Mesothelial cell of epicardium (in vitro differentiated cells): ENCODE measurements around the gene RHBG. TPM values are rescaled to one million over a fixed set of nuclear protein-coding genes. Genes with fewer than 3 reads are reported as not detected.

Experiments
- DNase-seq, 2 experiments: peaks; one replicate each; pipeline ENCODE4 v3.0.0; 2021; ENCODE audit warnings: low spot score in 2 of 2; ENCODE audit not compliant: unreplicated experiment in 2 of 2
- H3K27ac Mint-ChIP-seq: 2 replicates; pipeline ENCODE4 v1.8.0; 2021; ENCODE audit warnings: mixed read lengths
- H3K27me3 Mint-ChIP-seq: 2 replicates; pipeline ENCODE4 v1.8.0; 2021; ENCODE audit warnings: low read depth, mixed read lengths
- H3K36me3 Mint-ChIP-seq: 2 replicates; pipeline ENCODE4 v1.8.0; 2021; ENCODE audit warnings: mixed read lengths
- H3K4me1 Mint-ChIP-seq: 2 replicates; pipeline ENCODE4 v1.8.0; 2021; ENCODE audit warnings: mixed read lengths
- H3K4me3 Mint-ChIP-seq: 2 replicates; pipeline ENCODE4 v1.8.0; 2021; ENCODE audit warnings: mild to moderate bottlenecking, moderate library complexity, mixed read lengths
- H3K9me3 Mint-ChIP-seq: 2 replicates; pipeline ENCODE4 v1.8.0; 2021; ENCODE audit warnings: mixed read lengths
- total RNA-seq: library from RNA; stranded (reverse); gene quantifications from 3 replicates; pipeline ENCODE4 v1.2.1, GENCODE V29; 2021
- TF ChIP-seq, protein P1 (sequence below): fragments of 200-600 bp; sonication (generic); IDR thresholded peaks from one replicate; pipeline ENCODE4 v1.5.0; 2021; ENCODE audit warnings: antibody characterized with exemption; ENCODE audit not compliant: unreplicated experiment

The RHBG gene
- total RNA-seq, 1 donor from 2014 or later, result 0.92 TPM

DNA sequence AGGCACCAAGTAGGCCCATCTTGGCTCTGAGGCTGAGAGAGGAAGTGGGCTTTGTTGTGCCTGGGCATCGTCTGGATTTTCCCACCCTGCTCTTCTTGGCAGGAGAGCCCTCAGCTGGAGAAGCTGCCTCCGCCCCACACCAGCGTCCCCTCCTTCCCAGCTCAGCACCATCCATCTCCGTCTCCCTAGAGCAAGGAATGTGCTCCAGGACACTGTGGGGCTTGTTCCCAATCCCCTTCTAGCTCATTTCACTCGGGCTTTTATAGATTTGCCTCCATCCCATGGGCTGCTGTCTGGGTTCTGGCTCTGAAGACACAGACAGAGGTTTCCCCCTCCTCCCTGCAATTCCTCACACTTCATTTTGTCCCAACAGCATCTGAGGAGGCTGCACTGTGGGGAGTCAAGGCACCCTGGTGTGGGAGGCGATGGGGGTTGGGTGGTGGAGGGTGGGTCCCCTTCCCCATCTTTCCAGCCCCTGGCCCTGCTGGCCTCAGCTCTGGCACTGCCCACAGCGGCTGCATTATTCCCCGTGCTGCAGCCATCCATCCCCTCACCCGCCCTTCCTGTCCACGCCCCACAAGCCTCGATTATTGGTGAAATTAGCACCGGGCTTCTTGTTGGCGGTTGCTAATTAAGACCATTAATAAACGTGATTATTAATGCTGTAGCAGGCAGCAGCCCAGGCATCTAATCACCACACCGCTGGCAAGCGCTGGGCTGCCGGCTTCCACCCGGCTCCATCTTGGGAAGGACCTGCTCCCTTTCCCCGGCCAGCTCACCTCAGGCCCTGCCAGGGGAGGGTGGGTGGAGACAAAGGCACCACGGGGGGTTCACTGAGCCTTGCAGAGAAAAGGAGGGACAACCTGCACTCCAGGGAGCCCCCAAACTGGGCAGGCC is 21.7 kb downstream of the RHBG start:
- H3K27ac Mint-ChIP-seq, result no peak overlapping the region
- H3K36me3 Mint-ChIP-seq, result no peaks in the 10 kb centered on the region
- H3K4me3 Mint-ChIP-seq, result no peak overlapping the region
- H3K9me3 Mint-ChIP-seq, result no peaks in the 10 kb centered on the region
- TF ChIP-seq, protein P1, sequence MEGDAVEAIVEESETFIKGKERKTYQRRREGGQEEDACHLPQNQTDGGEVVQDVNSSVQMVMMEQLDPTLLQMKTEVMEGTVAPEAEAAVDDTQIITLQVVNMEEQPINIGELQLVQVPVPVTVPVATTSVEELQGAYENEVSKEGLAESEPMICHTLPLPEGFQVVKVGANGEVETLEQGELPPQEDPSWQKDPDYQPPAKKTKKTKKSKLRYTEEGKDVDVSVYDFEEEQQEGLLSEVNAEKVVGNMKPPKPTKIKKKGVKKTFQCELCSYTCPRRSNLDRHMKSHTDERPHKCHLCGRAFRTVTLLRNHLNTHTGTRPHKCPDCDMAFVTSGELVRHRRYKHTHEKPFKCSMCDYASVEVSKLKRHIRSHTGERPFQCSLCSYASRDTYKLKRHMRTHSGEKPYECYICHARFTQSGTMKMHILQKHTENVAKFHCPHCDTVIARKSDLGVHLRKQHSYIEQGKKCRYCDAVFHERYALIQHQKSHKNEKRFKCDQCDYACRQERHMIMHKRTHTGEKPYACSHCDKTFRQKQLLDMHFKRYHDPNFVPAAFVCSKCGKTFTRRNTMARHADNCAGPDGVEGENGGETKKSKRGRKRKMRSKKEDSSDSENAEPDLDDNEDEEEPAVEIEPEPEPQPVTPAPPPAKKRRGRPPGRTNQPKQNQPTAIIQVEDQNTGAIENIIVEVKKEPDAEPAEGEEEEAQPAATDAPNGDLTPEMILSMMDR, result no peak
- H3K27me3 Mint-ChIP-seq, result peaks cover 50% of the 10 kb centered on the region
- H3K4me1 Mint-ChIP-seq, result peaks cover 9% of the 10 kb centered on the region
- no peak for DNase-seq

DNA sequence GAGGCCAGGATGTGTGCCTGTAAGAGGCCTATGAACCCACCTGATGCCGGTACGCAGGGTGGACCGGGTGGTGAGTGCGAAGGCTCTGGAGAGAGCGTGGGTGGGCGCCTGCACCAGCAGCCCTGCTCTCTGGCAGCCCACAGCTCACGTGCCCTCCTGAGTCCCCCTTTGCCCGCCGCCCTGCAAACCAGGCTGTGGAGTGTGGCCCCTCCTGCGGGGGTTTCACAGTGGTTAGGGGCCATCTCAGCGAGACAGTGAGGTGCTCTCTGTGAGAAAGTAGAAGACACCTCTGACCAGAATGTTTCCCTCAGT is 22.3 kb downstream of the RHBG start:
- no peak overlapping the region for H3K4me3 Mint-ChIP-seq
- H3K4me1 Mint-ChIP-seq, result peaks cover 8% of the 10 kb centered on the region
- no peak overlapping the region for H3K27ac Mint-ChIP-seq
- TF ChIP-seq, protein P1, result no peak
- no peak for DNase-seq
- H3K9me3 Mint-ChIP-seq, result no peaks in the 10 kb centered on the region
- no peaks in the 10 kb centered on the region for H3K36me3 Mint-ChIP-seq
- peaks cover 44% of the 10 kb centered on the region for H3K27me3 Mint-ChIP-seq

DNA sequence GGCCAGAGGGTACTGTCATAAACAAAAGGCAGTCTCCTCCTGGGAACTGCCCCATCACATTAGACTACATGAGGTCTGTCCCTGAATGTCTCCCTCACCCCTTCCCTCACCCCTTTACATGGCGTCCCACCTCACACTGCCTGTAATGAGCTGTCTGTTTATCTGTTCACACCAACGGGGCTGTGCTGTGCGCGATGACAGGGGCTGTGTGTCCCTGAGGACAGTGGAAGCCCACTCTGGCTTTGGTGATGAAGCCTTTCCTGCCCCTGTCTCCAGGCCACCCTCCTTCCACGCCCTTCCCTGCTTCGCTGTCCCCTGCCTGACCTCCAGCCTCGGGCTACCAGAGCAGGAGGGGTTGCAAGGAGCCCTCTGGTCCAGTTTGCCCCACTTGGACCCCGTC is 22.7 kb downstream of the RHBG start:
- TF ChIP-seq, protein P1, result no peak
- no peak overlapping the region for H3K4me3 Mint-ChIP-seq
- peaks cover 41% of the 10 kb centered on the region for H3K27me3 Mint-ChIP-seq
- no peak for DNase-seq
- H3K36me3 Mint-ChIP-seq, result no peaks in the 10 kb centered on the region
- H3K9me3 Mint-ChIP-seq, result no peaks in the 10 kb centered on the region
- H3K4me1 Mint-ChIP-seq, result peaks cover 8% of the 10 kb centered on the region
- H3K27ac Mint-ChIP-seq, result no peak overlapping the region

DNA sequence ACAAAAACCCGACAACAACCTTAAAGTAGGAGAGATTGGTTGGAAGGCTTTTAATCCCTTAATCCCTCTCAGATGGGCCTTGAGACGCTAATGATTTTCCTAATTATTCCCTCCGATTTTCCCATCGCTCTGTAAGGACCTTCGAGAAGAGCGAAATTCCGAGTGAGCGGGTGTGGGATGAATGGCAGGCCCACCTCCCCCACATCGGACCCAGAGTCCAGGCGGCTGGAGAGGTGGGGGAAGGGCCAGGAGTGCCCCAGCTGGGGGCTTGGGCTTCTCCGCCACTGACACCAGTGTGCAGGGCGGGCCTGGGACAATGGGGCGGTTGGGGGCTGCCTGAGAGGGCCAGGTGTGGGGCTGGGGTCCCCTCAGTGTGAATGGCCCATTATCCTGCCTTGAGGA is 23.4 kb downstream of the RHBG start:
- Mint-ChIP-seq H3K4me1 (peaks cover 8% of the 10 kb centered on the region), H3K36me3 (no peaks in the 10 kb centered on the region), H3K27me3 (peaks cover 33% of the 10 kb centered on the region), H3K27ac (no peak overlapping the region), H3K4me3 (no peak overlapping the region), H3K9me3 (no peaks in the 10 kb centered on the region)
- DNase-seq, result no peak
- TF ChIP-seq, protein P1, result no peak

DNA sequence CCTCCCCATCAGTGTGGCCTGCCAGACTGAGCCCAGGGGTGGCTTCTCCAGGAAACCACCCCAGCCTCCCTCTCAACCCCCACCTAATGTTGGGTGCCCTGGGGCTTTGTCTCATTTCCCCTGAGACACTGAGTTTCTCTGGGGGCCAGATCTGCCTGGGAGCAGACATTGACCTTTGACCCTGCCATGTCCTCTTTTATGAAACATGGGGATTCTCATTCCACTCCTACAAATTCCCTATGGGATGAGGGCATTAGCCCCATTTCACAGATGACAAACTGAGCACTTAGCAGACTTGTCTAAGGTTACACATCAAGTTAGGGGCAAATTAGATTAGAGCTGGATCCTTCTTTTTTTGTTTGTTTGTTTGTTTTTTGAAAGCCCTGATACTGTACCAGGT is 24.1 kb downstream of the RHBG start:
- Mint-ChIP-seq H3K27me3 (peaks cover 27% of the 10 kb centered on the region), H3K27ac (no peak overlapping the region), H3K9me3 (no peaks in the 10 kb centered on the region), H3K4me1 (peaks cover 8% of the 10 kb centered on the region), H3K36me3 (no peaks in the 10 kb centered on the region), H3K4me3 (no peak overlapping the region)
- no peak for DNase-seq
- TF ChIP-seq, protein P1, result no peak
